ENCODE measurements around the gene MSANTD7. TPM values are rescaled to one million over a fixed set of nuclear protein-coding genes. Genes with fewer than 3 reads are reported as not detected.

Gene MSANTD7
- total RNA-seq, 4 donors from 2014 or later = 6.6 to 21.6 (median 13.9) TPM

DNA sequence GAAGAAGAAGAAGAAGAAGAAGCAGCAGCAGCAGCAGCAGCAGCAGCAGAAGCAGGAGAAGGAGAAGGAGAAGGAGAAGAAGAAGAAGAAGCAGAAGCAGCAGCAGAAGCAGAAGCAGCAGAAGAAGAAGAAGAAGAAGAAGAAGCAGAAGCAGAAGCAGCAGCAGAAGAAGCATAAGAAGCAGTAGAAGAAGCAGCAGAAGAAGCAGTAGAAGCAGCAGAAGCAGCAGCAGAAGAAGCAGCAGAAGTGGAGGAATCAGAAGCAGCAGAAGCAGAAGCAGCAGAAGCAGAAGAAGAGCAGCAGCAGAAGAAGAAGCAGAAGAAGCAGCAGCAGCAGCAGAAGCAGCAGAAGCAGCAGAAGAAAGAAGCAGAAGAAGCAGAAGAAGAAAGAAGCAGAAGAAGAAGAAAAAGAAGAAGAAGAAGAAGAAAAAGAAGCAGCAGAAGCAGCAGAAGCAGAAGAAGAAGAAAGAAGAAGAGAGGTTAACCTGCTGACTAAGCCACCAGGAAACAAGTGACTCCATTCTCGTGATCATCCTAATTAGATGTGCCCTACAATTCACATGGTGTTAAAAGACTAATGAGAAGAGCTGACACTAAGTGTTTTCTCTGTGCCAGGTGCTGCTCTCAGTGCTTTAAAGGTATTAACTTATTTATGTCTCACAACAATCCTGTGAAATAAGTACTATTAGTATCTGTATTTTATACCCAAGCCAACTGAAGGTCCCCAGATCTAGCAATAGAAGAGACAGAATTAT is 11.9 kb upstream of the MSANTD7 start:
- no peak for TF ChIP-seq POLR2A (IDR thresholded peaks at IDR 0.05)
- no peak for TF ChIP-seq EP300 (IDR thresholded peaks at IDR 0.05)
- TF ChIP-seq POLR2AphosphoS5 (IDR thresholded peaks at IDR 0.05) = no peak
- TF ChIP-seq CTCF (IDR thresholded peaks at IDR 0.05) = no peak

DNA sequence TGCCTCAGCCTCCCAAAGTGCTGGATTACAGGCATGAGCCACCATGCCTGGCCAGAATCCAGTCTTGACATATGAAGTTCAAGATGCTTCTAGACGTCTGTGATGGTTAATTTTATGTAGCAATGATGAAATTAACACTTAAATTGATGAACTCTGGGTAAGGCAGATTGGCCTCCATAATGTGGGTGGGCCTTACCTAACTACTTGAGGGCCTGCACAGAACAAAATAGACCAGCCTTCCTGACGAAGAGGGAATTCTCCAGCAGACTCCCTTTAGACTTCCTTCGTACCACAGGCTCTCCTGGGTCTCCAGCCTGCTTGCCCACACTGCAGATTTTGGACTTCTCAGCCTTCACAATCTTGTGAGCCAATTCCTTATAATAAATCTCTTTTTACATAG is 5.0 kb upstream of the MSANTD7 start:
- Histone ChIP-seq H3K4me3 (no peak overlapping the region), H3K9me3 (no peaks in the 10 kb centered on the region), H3K27me3 (no peaks in the 10 kb centered on the region), H3K4me1 (peaks cover 9% of the 10 kb centered on the region), H3K27ac (no peak overlapping the region), H3K36me3 (no peaks in the 10 kb centered on the region)
- 80% methylated on average over 3 of the region's 3 CpGs for WGBS
- no peak for TF ChIP-seq POLR2A (IDR thresholded peaks at IDR 0.05)
- TF ChIP-seq CTCF (IDR thresholded peaks at IDR 0.05) = no peak
- TF ChIP-seq EP300 (IDR thresholded peaks at IDR 0.05) = no peak
- TF ChIP-seq POLR2AphosphoS5 (IDR thresholded peaks at IDR 0.05) = no peak
- DNase-seq (ENCODE audit: low spot score in 2 of 2) = no peak

More for the DNA sequence above, 11.9 kb upstream of the MSANTD7 start:
- 85% methylated on average over 1 of the region's 1 CpG for WGBS
- no peaks in the 10 kb centered on the region for H3K4me1 ChIP-seq
- no peaks in the 10 kb centered on the region for H3K36me3 ChIP-seq
- no peaks in the 10 kb centered on the region for H3K9me3 ChIP-seq
- H3K27ac ChIP-seq = no peak overlapping the region
- no peak for DNase-seq (ENCODE audit: low spot score in 2 of 2)
- no peaks in the 10 kb centered on the region for H3K27me3 ChIP-seq
- no peak overlapping the region for H3K4me3 ChIP-seq

DNA sequence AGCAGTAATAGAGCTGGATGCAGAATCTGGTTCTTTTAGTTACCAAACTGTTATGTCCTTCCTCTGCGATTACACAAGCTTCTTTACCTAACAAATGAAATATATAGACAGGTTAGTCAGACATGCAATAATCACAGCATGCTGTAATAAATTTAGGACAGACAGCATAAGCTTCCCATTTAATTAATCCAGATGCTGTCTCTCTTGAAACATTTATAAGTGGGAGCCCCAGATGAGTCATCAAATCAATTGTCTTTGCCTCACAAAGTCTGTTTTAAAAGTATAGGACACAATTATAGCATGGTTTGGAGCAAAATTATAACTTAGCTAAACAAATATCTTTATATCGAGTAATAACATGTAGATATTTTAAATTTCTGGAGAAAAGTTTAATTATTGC is 1.9 kb upstream of the MSANTD7 start:
- Histone ChIP-seq H3K27me3 (no peaks in the 10 kb centered on the region), H3K4me1 (peaks cover 19% of the 10 kb centered on the region), H3K36me3 (peaks cover 3% of the 10 kb centered on the region), H3K27ac (no peak overlapping the region), H3K4me3 (no peak overlapping the region), H3K9me3 (no peaks in the 10 kb centered on the region)
- TF ChIP-seq POLR2AphosphoS5 (IDR thresholded peaks at IDR 0.05) (no peak), CTCF (IDR thresholded peaks at IDR 0.05) (no peak), POLR2A (IDR thresholded peaks at IDR 0.05) (no peak), EP300 (IDR thresholded peaks at IDR 0.05) (no peak)
- no peak for DNase-seq (ENCODE audit: low spot score in 2 of 2)
- 86% methylated on average over 2 of the region's 2 CpGs for WGBS

DNA sequence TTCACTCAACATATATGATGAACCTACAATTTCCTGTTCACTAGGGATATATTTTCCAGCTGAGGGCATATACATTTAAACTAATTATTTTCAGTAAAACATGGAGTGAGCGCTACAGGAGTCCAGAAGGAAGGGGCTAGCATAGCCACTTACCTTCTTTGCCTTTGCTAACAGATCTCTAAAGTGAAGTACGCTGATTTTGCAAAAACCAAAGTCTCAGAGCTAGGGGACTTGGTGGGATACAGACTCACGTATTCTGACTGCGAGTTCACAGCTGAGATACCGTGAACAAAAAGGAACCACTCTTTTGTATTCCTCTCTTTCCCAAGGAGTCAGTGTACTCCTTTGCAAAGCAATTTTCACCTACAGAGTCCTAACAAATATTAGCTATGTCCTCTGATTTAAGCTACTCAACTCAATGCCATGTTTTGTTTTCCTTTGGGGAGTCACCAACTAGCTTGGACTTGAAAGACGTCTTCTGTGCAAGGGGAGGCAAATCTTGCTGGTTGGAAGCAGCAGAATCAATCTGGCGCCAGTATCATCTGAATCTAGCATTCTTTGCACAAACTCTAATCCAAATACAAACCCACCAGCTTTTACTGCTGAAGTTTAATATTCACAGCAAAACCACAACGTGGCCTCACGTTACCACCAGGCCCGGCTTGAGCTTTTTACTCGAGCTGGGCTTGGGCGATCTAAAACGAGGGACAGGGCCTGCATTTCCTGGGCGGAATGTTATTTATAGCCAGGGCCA is 926 bp upstream of the MSANTD7 start:
- H3K27ac ChIP-seq = peak overlapping the region; percentile 95
- no peaks in the 10 kb centered on the region for H3K27me3 ChIP-seq
- no peak for TF ChIP-seq POLR2A (IDR thresholded peaks at IDR 0.05)
- TF ChIP-seq EP300 (IDR thresholded peaks at IDR 0.05) = peak; percentile 15
- no peaks in the 10 kb centered on the region for H3K9me3 ChIP-seq
- 19% methylated on average over 14 of the region's 14 CpGs for WGBS
- no peak for DNase-seq (ENCODE audit: low spot score in 2 of 2)
- peaks cover 19% of the 10 kb centered on the region for H3K4me1 ChIP-seq
- peak overlapping the region; percentile 96 for H3K4me3 ChIP-seq
- peaks cover 13% of the 10 kb centered on the region for H3K36me3 ChIP-seq

GRCh38 chr10:14838582-14839304 is 637 bp downstream of the MSANTD7 start:
- H3K27me3 ChIP-seq = no peaks in the 10 kb centered on the region
- under 1% methylated on average over 21 of the region's 60 CpGs for WGBS
- TF ChIP-seq POLR2AphosphoS5 (IDR thresholded peaks at IDR 0.05) (no peak), CTCF (IDR thresholded peaks at IDR 0.05) (no peak), EP300 (IDR thresholded peaks at IDR 0.05) (no peak), POLR2A (IDR thresholded peaks at IDR 0.05) (no peak)
- DNase-seq (ENCODE audit: low spot score in 2 of 2) = peak in 1 of 2 donors; percentile 84
- H3K9me3 ChIP-seq = no peaks in the 10 kb centered on the region
- H3K36me3 ChIP-seq = peaks cover 29% of the 10 kb centered on the region
- H3K4me3 ChIP-seq = peak overlapping the region; percentile 96
- H3K27ac ChIP-seq = peak overlapping the region; percentile 95
- peaks cover 19% of the 10 kb centered on the region for H3K4me1 ChIP-seq

All from suprapubic skin (tissue), 4 donors.